GM12801 (cell line): ENCODE data around the gene TMEM245.

Source experiments
- CTCF ChIP-seq: IDR thresholded peaks from one replicate; pipeline ENCODE4 v1.5.1; 2011; ENCODE audit warnings: control low read depth; ENCODE audit not compliant: insufficient read length; ENCODE audit errors: extremely low read depth

The TMEM245 gene

GRCh38 chr9:109119439-109120203 is at the start of gene TMEM245:
TMEM245 (minus strand) TSS chr9:109119947; CDS start chr9:109119913, 34 bp downstream.
- no peak for TF ChIP-seq CTCF

DNA sequence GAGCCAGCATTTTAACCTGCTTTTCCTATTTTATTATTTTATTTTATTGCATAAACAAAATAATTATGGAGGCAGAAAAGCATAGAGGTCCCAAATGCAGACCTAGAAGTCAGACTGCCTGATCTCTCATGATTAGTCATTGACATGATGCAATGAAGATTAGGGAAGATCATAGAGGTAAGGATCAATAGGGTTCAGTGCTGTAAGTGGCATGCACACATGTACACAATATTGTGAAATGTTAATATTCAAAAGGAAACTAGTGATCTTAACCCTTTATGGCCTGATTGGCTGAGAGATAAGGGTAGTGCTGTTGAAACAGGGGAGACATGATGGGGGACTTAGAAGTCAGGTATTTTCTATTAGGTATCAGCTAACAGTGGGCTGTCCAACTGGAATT is 48.4 kb upstream of the TMEM245 start:
- TF ChIP-seq CTCF: no peak

DNA sequence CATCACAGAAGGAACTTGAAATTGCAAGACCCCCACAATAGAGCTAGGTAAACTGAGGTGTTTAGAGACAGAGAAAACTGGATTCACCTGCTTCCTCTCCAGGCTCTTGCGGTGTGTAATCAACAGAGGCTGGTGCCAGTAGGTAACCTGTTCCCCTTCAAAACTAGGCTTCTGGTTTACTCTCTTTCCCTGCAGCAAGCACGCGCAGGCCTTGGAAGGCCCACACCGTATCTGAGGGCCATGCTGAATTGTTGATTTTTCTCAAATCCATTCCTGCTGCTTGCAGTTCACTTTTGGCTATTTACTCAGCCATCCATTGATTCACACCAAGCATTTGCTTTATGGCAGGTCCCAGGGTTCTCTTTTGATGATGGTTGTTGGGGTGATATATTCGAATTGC is 48.0 kb upstream of the TMEM245 start:
- no peak for TF ChIP-seq CTCF

- TF ChIP-seq CTCF: no peak
Measured at GRCh38 chr9:109166771-109167601, 47.2 kb upstream of the TMEM245 start, which contains the start of gene FRRS1L. FRRS1L (minus strand) TSS chr9:109167249; CDS start chr9:109167138, 111 bp downstream.

DNA sequence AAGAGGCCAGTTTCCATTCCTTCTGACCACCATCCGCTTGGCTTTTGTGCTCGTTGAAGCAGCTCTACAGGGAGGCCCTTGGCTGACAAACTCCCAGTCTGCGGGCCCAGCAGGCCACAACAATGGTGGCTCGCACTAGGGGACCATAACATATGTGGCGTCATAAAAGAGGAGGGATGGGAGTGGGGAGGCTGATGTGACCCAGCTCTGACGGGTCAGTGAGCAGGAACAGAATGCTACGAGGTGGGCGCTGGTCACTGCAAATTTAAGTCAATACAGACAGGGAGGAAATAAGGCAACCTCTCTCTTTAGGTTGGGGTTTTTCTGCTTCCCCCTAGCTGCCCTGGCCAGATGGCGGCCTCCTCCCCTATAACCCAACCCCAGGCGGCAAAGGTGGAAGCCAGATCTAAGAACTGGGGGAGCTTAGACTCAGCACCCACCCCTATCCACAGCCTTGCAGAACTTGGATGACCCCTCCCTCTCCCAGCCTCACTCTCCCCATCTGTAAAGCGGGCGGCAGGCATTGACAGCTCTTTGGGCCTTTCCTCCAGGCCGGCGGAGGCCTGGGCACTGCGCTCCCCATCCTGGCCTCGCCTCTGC is 46.5 kb upstream of the TMEM245 start:
- no peak for TF ChIP-seq CTCF

GRCh38 chr9:109164042-109164441 is 44.3 kb upstream of the TMEM245 start:
- no peak for TF ChIP-seq CTCF

DNA sequence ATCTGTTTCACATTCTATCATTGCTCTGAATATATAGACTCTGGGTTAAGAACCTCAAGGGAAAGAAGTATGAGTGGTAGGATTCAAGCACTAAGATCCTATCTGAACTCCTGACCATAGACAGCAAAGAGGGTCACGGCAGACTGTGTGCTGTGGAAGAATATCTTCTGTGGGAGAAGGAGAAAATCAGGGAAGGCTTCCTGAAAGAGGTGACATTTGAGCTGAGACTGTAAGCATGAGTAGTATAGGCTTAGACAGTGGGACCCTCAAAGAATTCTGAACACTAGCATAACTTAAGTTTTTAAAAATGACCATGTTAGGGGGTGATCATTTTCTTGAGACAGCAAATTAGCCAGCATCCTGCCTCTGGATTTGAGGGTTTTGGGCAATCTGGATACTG is 43.4 kb upstream of the TMEM245 start:
- no peak for TF ChIP-seq CTCF
